ENCODE results near the gene SNUPN.

The SNUPN gene

DNA sequence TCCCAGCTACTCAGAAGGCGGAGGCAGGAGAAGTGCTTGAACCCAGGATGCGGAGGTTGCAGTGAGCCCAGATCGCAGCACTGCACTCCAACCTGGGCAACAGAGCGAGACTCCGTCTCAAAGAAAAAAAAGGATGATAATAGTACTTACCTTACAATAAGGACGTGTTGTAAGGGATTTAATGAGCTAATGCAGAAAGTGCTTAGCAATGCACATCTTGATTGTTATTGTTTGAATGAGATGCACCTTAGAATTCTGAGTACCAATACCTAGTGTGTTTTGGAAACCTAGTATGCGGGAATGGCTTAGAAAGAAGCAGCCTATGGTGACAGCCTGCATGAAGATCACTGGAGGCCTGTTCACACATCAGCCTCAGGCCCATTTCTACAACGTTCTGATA is 19.5 kb downstream of the SNUPN start:
- TF ChIP-seq, protein P1, sequence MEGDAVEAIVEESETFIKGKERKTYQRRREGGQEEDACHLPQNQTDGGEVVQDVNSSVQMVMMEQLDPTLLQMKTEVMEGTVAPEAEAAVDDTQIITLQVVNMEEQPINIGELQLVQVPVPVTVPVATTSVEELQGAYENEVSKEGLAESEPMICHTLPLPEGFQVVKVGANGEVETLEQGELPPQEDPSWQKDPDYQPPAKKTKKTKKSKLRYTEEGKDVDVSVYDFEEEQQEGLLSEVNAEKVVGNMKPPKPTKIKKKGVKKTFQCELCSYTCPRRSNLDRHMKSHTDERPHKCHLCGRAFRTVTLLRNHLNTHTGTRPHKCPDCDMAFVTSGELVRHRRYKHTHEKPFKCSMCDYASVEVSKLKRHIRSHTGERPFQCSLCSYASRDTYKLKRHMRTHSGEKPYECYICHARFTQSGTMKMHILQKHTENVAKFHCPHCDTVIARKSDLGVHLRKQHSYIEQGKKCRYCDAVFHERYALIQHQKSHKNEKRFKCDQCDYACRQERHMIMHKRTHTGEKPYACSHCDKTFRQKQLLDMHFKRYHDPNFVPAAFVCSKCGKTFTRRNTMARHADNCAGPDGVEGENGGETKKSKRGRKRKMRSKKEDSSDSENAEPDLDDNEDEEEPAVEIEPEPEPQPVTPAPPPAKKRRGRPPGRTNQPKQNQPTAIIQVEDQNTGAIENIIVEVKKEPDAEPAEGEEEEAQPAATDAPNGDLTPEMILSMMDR (IDR thresholded peaks at IDR 0.05; ENCODE audit: low read depth, low read length, missing control alignments) = no peak
- no peak for DNase-seq (ENCODE audit: extremely low read depth, low read depth)
- H3K4me3 ChIP-seq (replicated peaks; ENCODE audit: low read depth, low read length) = no peak overlapping the region

DNA sequence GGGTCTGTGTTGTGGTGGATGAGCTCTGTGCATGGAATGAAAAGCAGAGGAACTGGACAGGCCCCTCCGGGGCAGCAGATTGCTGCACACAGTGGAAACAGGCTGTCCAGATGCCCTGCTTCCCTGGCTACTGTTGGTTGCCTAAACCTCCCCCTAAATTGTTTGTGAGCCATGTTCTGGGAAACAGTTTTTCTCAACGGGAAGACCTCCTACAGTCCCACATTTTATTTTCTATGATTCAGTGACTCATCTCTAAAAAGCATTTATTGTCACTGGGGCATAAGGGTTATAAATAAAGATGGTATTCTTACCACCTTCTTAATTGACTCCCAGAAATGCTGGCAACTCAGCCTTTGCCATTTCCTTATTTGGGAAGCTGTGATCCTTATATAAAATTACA is 26.1 kb downstream of the SNUPN start:
- H3K4me3 ChIP-seq (replicated peaks; ENCODE audit: low read depth, low read length) = no peak overlapping the region
- TF ChIP-seq, protein P1 (IDR thresholded peaks at IDR 0.05; ENCODE audit: low read depth, low read length, missing control alignments) = no peak
- no peak for DNase-seq (ENCODE audit: extremely low read depth, low read depth)

GRCh38 chr15:75598361-75598760 is 27.2 kb downstream of the SNUPN start:
- TF ChIP-seq, protein P1 (IDR thresholded peaks at IDR 0.05; ENCODE audit: low read depth, low read length, missing control alignments) = no peak
- no peak for DNase-seq (ENCODE audit: extremely low read depth, low read depth)

GRCh38 chr15:75597667-75598341 is 27.7 kb downstream of the SNUPN start:
- no peak overlapping the region for H3K4me3 ChIP-seq (replicated peaks; ENCODE audit: low read depth, low read length)
- no peak for DNase-seq (ENCODE audit: extremely low read depth, low read depth)
- TF ChIP-seq, protein P1 (IDR thresholded peaks at IDR 0.05; ENCODE audit: low read depth, low read length, missing control alignments) = peak; percentile 21

More at GRCh38 chr15:75598361-75598760, 27.2 kb downstream of the SNUPN start:
- no peak overlapping the region for H3K4me3 ChIP-seq (replicated peaks; ENCODE audit: low read depth, low read length)

DNA sequence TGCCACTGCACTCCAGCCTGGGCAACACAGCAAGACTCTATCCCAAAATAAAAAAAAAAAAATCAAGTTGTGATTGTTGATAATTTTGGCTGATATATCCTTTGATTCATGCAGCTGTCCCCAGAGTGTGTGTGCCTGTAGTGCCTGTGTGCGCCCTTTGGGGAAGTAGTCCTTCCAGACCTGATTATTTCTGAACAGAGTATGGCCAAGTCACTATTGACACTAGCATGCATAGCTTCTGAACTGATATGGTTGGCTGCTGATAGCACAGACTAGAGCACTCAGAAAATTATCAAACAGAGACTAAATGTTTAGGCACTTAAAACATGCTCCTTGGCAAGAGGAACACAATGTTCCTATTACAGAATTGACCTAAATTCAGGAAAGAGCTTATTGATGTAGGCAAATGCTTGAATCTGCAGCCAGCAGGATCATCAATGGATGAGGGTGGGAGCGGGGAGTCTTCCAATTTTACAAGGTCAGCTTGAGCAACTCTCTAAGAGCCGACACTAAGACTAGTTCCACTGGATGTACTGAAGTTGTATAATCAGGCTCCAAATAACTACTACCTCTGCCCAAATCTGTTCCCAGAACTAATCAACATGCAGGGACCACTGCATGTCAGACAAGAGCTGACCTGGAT is 28.7 kb downstream of the SNUPN start:
- H3K4me3 ChIP-seq (replicated peaks; ENCODE audit: low read depth, low read length) = no peak overlapping the region
- TF ChIP-seq, protein P1 (IDR thresholded peaks at IDR 0.05; ENCODE audit: low read depth, low read length, missing control alignments) = no peak
- no peak for DNase-seq (ENCODE audit: extremely low read depth, low read depth)

- DNase-seq (ENCODE audit: extremely low read depth, low read depth) = no peak
- no peak overlapping the region for H3K4me3 ChIP-seq (replicated peaks; ENCODE audit: low read depth, low read length)
- TF ChIP-seq, protein P1 (IDR thresholded peaks at IDR 0.05; ENCODE audit: low read depth, low read length, missing control alignments) = no peak
Measured at GRCh38 chr15:75594276-75594675, 31.2 kb downstream of the SNUPN start.

Measured in HFF-Myc (cell line).